ENCODE data around the gene PLBD2. TPM values are rescaled to one million over a fixed set of nuclear protein-coding genes. Genes with fewer than 3 reads are reported as not detected.

PLBD2 gene
- total and polyA plus RNA-seq, 9 of the 15 experiments (the other 6 are each of a cell fraction or from before 2014, with no cell fraction given), result 2.4 to 37.4 (median 6.0) TPM

DNA sequence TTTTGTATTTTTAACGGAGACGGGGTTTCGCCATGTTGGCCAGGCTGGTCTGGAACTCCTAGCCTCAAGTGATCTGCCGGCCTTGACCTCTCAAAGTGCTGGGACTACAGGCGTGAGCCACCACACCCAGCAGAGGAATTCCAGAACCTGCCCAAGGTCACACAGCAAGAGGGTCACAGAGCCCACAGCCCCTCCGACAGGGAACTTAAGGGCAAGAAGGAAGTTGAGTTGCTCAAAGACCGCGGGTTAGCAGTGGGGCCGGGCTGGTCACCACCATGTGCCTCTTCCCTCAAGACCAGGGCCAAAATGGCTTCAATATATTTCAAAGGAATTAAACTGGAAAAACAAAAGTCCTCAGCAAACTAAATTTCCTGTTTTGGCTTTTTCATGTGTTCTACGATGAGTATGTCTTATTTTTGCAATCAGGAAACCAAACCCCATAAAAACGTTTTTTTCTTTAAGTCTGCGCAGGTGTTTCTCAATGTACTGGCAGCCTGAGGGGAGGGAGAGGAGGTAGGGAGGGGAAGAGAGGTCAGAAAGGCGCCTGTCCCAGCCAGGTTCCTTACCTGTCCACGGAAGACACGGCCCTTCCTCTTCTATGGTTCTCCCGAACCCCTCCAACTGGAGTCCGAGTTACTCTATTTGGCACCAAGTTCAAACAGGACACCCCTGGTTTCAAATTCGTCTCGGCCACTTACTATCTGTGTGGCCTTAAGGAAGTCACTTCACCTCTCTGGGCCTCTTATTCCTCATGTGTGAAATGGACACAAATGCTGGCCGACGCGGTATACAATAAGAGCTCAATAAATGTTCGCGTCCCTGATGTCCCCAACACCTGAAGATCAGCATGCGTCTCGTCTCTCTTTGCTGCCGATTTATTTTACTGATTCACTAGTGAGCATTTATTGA, 24.3 kb upstream of the PLBD2 start (continued):
- TF ChIP-seq EP400 (IDR thresholded peaks at IDR 0.05), result peak; percentile 55; the same call in 1 of the 2 replicates
- TF ChIP-seq ILK (tag; IDR thresholded peaks at IDR 0.05; ENCODE audit: borderline replicate concordance, low read depth), result no peak
- TF ChIP-seq HDAC2 (IDR thresholded peaks at IDR 0.05), result peak; percentile 59; the same call in 1 of the 2 replicates
- TF ChIP-seq HDAC3 (IDR thresholded peaks at IDR 0.05; ENCODE audit: borderline replicate concordance, partially characterized antibody), result no peak
- TF ChIP-seq FOSL1 (tag; conservative IDR thresholded peaks at IDR 0.05), result no peak
- TF ChIP-seq, protein P1, sequence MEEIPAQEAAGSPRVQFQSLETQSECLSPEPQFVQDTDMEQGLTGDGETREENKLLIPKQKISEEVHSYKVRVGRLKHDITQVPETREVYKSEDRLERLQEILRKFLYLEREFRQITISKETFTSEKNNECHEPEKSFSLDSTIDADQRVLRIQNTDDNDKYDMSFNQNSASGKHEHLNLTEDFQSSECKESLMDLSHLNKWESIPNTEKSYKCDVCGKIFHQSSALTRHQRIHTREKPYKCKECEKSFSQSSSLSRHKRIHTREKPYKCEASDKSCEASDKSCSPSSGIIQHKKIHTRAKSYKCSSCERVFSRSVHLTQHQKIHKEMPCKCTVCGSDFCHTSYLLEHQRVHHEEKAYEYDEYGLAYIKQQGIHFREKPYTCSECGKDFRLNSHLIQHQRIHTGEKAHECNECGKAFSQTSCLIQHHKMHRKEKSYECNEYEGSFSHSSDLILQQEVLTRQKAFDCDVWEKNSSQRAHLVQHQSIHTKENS (CRISPR knock-in tag; IDR thresholded peaks at IDR 0.05), result no peak
- TF ChIP-seq YY1 (IDR thresholded peaks at IDR 0.05; ENCODE audit: borderline replicate concordance in 1 of 3, control insufficient read depth in 1 of 3, extremely low read depth in 1 of 3, insufficient read depth in 3 of 3, insufficient read length in 1 of 3, insufficient replicate concordance in 2 of 3, low read depth in 1 of 3, low read length in 2 of 3), result peak in 1 of 3 experiments; percentile 67
- TF ChIP-seq SNIP1 (IDR thresholded peaks at IDR 0.05; ENCODE audit: low read depth), result 0 out of 2 replicates have a peak, but pooled peaks have one; percentile 25
- TF ChIP-seq, protein P2, sequence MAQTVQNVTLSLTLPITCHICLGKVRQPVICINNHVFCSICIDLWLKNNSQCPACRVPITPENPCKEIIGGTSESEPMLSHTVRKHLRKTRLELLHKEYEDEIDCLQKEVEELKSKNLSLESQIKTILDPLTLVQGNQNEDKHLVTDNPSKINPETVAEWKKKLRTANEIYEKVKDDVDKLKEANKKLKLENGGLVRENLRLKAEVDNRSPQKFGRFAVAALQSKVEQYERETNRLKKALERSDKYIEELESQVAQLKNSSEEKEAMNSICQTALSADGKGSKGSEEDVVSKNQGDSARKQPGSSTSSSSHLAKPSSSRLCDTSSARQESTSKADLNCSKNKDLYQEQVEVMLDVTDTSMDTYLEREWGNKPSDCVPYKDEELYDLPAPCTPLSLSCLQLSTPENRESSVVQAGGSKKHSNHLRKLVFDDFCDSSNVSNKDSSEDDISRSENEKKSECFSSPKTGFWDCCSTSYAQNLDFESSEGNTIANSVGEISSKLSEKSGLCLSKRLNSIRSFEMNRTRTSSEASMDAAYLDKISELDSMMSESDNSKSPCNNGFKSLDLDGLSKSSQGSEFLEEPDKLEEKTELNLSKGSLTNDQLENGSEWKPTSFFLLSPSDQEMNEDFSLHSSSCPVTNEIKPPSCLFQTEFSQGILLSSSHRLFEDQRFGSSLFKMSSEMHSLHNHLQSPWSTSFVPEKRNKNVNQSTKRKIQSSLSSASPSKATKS (CRISPR knock-in tag; IDR thresholded peaks at IDR 0.05), result no peak
- no peak for TF ChIP-seq ZNF121 (CRISPR knock-in tag; conservative IDR thresholded peaks at IDR 0.05)
- TF ChIP-seq ZNF551 (CRISPR knock-in tag; IDR thresholded peaks at IDR 0.05), result no peak

Measured in K562 (cell line).